Vagina (tissue), 2 donors: ENCODE results near the gene TTLL11. TPM values are rescaled to one million over a fixed set of nuclear protein-coding genes. Genes with fewer than 3 reads are reported as not detected.
"Not testable (repeated sequence)": the region's sequence is repeated elsewhere in the genome, so short reads cannot be mapped to it uniquely, and the experiment has no call there.

ENCODE experiments used
- DNase-seq, 2 donors: peaks; one replicate each; pipeline ENCODE4 v3.0.0-alpha.2; 2017; ENCODE audit errors: extremely low spot score in 2 of 2
- H3K27ac ChIP-seq: fragments of 200-600 bp; sonication (generic); one replicate; pipeline ENCODE4 v1.5.1; 2019
- H3K27me3 ChIP-seq: fragments of 200-600 bp; sonication (generic); one replicate; pipeline ENCODE4 v1.5.1; 2019
- H3K36me3 ChIP-seq, 2 donors: fragments of 200-600 bp; sonication (generic); one replicate each; pipeline ENCODE4 v1.5.1; 2017 to 2019
- H3K4me1 ChIP-seq: fragments of 200-600 bp; sonication (generic); one replicate; pipeline ENCODE4 v1.5.1; 2019
- H3K4me3 ChIP-seq, 2 donors: fragments of 200-600 bp; sonication (generic); 1 replicate in 1 of 2; 2 replicates in 1 of 2; pipeline ENCODE4 v1.5.1; 2016 to 2019
- H3K9me3 ChIP-seq: fragments of 200-600 bp; sonication (generic); one replicate; pipeline ENCODE4 v1.5.1; 2019
- CTCF ChIP-seq, 3 experiments: fragments of 450-650 bp in 2 of 3; fragments of 200-600 bp in 1 of 3; sonication (generic) in 1 of 3; IDR thresholded peaks; one replicate each; pipeline ENCODE4 v1.5.1; 2017 to 2019; ENCODE audit warnings: antibody characterized with exemption in 3 of 3, mild to moderate bottlenecking in 2 of 3, moderate library complexity in 2 of 3
- POLR2A ChIP-seq, 2 donors: fragments of 450-650 bp; IDR thresholded peaks; one replicate each; pipeline ENCODE4 v1.6.1; 2017; ENCODE audit warnings: antibody characterized with exemption in 2 of 2, mild to moderate bottlenecking in 2 of 2, moderate library complexity in 2 of 2
- POLR2AphosphoS5 ChIP-seq, 2 donors: sonication (generic); formaldehyde crosslinking; IDR thresholded peaks; one replicate each; pipeline ENCODE4 v1.9.0; 2017; ENCODE audit warnings: antibody characterized with exemption in 2 of 2, mild to moderate bottlenecking in 2 of 2, low read depth in 1 of 2; ENCODE audit not compliant: insufficient read depth in 1 of 2
- intact Hi-C: fragments of 100-400 bp; cut with DNase I; formaldehyde crosslinking; loops from one replicate; pipeline ENCODE4 v1.15.1; 2023
- total RNA-seq: library from RNA; depleted of rRNA; stranded (reverse); fragments of >200 nt; gene quantifications from one replicate; pipeline ENCODE4 v1.2.3, GENCODE V29; 2016

TTLL11 gene
- total RNA-seq, 1 donor from 2014 or later, result 11.0 TPM

DNA sequence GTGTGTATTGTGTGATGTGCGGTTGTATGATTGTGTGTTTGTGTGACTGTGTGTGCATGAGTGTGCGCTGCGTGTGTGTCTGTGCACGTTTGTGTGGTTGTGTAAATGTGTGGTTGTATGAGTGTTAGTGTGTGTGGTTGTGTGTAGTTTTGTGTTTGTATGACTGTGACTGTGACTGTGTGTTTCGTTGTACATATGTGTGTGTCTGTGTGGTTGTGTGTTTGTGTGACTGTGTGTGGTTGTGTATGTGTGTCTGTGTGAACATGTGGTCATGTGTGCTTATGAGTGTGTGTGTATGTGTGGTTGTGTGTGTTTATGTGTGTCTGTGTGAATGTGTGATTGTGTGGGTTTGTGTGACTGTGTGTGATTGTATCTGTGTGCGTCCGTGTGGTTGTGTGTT lies 197.8 kb downstream of the TTLL11 start:
- H3K36me3 ChIP-seq, result no peaks in the 10 kb centered on the region
- no peak overlapping the region for H3K27ac ChIP-seq
- no peaks in the 10 kb centered on the region for H3K27me3 ChIP-seq
- no peaks in the 10 kb centered on the region for H3K4me1 ChIP-seq
- no peak overlapping the region for H3K4me3 ChIP-seq
- no peak for DNase-seq
- intact Hi-C loops, result no loop called here
- H3K9me3 ChIP-seq, result no peaks in the 10 kb centered on the region
- TF ChIP-seq POLR2A (IDR thresholded peaks at IDR 0.05), result no peak
- TF ChIP-seq CTCF (IDR thresholded peaks at IDR 0.05), result no peak
- TF ChIP-seq POLR2AphosphoS5 (IDR thresholded peaks at IDR 0.05; ENCODE audit: insufficient read depth in 1 of 2, low read depth in 1 of 2), result no peak

- H3K9me3 ChIP-seq, H3K4me3 ChIP-seq, DNase-seq, H3K27me3 ChIP-seq, H3K36me3 ChIP-seq, H3K4me1 ChIP-seq, intact Hi-C loops, H3K27ac ChIP-seq: not testable (repeated sequence)
Measured at GRCh38 chr9:121894380-121894779, 198.7 kb downstream of the TTLL11 start.

- no peak overlapping the region for H3K4me3 ChIP-seq
- intact Hi-C loops, result no loop called here
- H3K27ac ChIP-seq, result no peak overlapping the region
- TF ChIP-seq POLR2AphosphoS5 (IDR thresholded peaks at IDR 0.05; ENCODE audit: insufficient read depth in 1 of 2, low read depth in 1 of 2), result no peak
- TF ChIP-seq POLR2A (IDR thresholded peaks at IDR 0.05), result no peak
- no peak for TF ChIP-seq CTCF (IDR thresholded peaks at IDR 0.05)
- H3K9me3 ChIP-seq, result no peaks in the 10 kb centered on the region
- H3K4me1 ChIP-seq, result no peaks in the 10 kb centered on the region
- H3K36me3 ChIP-seq, result no peaks in the 10 kb centered on the region
- no peaks in the 10 kb centered on the region for H3K27me3 ChIP-seq
- no peak for DNase-seq
Measured at GRCh38 chr9:121893786-121894185, 199.3 kb downstream of the TTLL11 start.

DNA sequence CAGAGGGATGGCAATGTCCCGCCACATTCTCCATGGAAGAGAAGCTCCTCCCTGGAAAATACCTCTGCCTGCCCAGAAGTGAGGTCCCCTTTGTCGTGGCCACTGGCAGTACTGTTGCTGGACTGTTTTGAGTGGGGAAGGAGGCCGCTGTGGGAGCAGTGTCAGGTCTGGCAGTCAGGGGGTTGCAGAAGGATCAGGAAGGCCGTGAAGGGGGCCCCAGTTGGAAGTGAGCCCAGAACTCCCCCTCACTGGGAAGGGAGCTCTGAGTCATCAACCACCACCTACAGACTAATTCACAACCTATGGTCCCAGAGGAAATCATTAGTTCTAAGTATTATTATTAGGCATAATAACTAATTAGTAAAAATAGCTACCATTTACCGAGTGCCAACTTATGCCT lies 200.4 kb downstream of the TTLL11 start:
- no peak for DNase-seq
- H3K4me1 ChIP-seq, result peaks cover 5% of the 10 kb centered on the region
- no peaks in the 10 kb centered on the region for H3K27me3 ChIP-seq
- intact Hi-C loops, result no loop called here
- no peaks in the 10 kb centered on the region for H3K36me3 ChIP-seq
- H3K4me3 ChIP-seq, result no peak overlapping the region
- no peaks in the 10 kb centered on the region for H3K9me3 ChIP-seq
- H3K27ac ChIP-seq, result no peak overlapping the region
- TF ChIP-seq POLR2AphosphoS5 (IDR thresholded peaks at IDR 0.05; ENCODE audit: insufficient read depth in 1 of 2, low read depth in 1 of 2) (no peak), CTCF (IDR thresholded peaks at IDR 0.05) (no peak), POLR2A (IDR thresholded peaks at IDR 0.05) (no peak)

- Histone ChIP-seq H3K36me3 (no peaks in the 10 kb centered on the region), H3K4me3 (no peak overlapping the region), H3K9me3 (no peaks in the 10 kb centered on the region), H3K4me1 (peaks cover 8% of the 10 kb centered on the region), H3K27ac (no peak overlapping the region), H3K27me3 (no peaks in the 10 kb centered on the region)
- TF ChIP-seq CTCF (IDR thresholded peaks at IDR 0.05), result no peak
- no peak for TF ChIP-seq POLR2AphosphoS5 (IDR thresholded peaks at IDR 0.05; ENCODE audit: insufficient read depth in 1 of 2, low read depth in 1 of 2)
- no peak for TF ChIP-seq POLR2A (IDR thresholded peaks at IDR 0.05)
- DNase-seq, result no peak
- intact Hi-C loops, result no loop called here
Measured at GRCh38 chr9:121890746-121891145, 202.4 kb downstream of the TTLL11 start.
